GM12874 (cell line): ENCODE data around the gene SH3RF3.

Experiments used
- TF ChIP-seq, protein P1 (sequence below): IDR thresholded peaks from 2 replicates; pipeline ENCODE4 v1.5.1; 2011; ENCODE audit warnings: low read depth, mild to moderate bottlenecking, control low read depth, low read length, moderate library complexity; ENCODE audit not compliant: insufficient read depth

SH3RF3 gene

DNA sequence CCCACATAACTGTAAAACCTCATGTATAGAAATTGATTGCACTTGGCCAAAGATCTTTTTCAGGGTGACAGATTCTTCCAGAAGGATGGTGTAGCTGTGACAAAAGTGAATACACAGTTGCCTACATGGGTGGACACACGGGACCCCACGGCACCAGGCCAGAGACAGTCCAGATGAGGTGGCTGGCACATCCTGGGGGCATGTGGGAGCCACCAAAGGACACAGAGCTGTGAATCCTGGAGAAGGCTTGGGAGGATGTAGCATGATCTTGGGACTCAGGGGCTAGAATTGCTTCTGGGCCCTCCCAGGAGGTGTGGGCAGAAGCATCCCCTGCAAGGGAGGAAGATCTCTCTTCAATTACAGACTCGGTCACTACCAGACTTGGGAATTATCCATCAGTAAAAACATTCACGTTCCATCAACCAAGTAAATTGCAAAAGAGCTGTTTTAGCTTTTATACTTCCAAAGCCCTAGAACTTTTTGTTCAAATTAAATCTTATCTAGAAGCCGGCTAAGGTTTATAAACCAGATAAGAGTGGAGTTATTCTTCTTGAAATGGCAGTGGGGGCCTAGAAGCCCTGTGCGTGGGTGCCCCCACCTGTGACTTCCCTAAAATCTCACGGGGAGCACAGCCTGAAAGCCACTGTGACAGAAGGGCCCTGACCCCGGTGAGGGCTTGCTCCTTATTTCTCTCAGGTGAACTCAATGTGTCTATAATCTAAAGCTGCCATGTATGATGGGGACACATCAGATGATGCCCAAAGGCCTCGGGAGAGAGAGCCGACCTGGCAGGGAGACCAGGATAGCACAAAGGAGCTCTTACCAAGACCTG is 403.1 kb downstream of the SH3RF3 start:
- TF ChIP-seq, protein P1, sequence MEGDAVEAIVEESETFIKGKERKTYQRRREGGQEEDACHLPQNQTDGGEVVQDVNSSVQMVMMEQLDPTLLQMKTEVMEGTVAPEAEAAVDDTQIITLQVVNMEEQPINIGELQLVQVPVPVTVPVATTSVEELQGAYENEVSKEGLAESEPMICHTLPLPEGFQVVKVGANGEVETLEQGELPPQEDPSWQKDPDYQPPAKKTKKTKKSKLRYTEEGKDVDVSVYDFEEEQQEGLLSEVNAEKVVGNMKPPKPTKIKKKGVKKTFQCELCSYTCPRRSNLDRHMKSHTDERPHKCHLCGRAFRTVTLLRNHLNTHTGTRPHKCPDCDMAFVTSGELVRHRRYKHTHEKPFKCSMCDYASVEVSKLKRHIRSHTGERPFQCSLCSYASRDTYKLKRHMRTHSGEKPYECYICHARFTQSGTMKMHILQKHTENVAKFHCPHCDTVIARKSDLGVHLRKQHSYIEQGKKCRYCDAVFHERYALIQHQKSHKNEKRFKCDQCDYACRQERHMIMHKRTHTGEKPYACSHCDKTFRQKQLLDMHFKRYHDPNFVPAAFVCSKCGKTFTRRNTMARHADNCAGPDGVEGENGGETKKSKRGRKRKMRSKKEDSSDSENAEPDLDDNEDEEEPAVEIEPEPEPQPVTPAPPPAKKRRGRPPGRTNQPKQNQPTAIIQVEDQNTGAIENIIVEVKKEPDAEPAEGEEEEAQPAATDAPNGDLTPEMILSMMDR = no peak

DNA sequence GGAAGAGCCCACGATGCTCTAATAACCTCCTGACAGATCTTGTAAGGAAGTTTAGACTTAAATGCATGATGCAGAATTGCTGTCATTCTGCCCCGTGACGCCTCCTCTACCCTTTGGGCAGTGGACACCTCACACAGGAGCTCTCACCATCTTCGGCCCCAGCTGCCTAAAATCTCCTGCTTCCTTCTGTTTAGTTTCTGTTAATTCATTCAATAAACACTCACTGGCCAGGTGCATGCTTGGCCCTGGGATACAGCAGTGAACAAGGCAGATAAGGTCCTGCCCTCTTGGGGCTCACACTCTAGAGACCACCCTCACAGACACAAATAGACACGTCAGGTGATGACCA is 403.7 kb downstream of the SH3RF3 start:
- TF ChIP-seq, protein P1 = no peak

DNA sequence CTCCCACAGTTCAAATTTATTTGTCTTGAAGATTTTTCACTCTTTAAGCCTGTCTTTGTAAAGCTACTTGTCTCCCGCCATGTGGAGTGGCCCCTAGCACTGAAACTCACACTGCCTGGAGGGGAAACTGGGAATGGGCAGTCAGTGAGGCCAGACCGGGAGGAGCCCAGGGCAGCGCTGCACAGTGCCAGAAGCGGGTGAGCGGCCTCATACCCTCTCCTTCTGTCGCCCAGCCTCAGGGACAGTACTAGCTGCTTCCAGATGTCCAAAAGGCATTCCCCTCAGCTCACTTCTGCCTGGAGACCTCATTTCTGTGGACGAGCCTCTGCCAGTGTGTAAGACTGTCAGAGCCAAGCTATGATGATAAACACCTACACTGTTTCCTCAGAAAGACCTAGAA is 404.8 kb downstream of the SH3RF3 start:
- TF ChIP-seq, protein P1 = no peak

DNA sequence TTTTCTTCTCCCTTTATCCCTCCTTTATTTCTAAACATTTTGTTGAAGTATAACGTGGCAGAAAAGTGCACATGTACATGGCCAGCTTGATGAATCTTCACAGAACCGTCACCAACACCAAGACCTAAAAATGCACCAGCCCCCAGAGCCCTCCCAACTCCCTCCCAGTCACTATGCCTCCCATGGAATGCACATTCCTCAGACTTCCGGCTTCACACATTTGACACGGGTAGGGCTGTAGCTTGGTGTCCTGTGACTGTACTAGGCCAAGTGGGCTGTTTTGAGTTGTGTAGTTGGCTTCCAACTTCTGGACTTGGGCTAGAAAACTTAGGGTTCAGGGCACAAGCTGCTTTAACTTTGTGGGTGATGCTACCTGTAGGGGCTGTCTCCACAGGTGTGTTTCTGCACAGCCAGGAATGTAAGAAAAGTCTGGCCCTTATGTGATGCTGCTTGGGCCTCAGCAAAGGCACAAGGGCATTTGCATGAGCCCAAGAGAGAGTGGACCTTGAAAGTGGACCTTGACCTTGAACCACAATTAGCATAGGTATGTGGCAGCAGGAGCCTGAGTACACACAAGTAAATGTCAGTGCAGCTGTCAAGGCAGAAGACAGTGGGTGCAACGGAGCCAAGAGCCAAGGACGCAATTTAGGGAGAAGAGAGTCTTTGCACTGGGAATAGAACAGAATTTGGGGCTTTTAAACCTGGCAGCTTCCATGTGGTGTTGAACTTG is 406.4 kb downstream of the SH3RF3 start:
- TF ChIP-seq, protein P1 = no peak

DNA sequence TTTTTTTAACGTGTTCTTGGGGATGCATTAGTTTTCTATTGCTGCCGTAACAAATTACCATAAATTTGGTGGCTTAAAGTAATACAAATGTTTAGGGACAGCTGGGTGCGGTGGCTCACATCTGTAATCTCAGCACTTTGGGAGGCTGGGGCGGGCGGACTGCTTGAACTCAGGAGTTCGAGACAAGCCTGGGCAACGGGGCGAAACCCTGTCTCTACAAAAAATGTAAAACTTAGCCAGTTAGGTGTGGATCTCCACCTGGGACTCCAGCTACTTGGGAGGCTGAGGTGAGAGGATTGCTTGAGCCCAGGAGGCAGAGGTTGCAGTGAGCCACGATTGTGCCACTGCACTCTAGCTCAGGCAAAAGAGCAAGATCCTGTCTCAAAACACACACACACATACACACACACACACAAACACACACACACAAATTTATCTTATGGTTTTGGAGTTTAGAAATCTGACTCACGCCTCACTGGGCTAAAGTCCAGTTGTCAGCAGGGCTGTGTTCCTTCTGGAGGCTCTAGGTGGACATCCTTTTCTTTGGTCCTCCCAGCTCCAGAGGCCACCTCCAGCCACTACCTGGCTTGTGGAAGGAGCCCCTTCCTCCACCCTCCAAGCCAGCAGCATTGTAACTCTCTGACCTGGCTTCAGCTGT is 408.7 kb downstream of the SH3RF3 start:
- TF ChIP-seq, protein P1 = no peak

DNA sequence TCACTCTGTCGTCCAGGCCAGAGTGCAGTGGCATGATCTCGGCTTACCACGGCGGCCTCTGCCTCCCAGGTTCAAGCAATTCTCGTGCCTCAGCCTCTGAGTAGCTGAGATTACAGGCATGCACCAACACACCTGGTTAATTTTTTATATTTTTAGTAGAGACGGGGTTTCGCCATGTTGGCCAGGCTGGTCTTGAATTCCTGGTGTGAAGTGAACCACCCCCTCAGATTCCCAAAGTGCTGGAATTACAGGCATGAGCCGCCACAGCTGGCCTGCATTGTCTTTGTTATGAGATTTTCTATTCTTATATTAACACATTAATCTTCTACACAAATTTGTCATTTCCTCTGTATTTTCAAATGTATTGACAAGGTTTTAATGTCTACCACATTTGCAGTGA is 409.5 kb downstream of the SH3RF3 start:
- TF ChIP-seq, protein P1 = no peak

DNA sequence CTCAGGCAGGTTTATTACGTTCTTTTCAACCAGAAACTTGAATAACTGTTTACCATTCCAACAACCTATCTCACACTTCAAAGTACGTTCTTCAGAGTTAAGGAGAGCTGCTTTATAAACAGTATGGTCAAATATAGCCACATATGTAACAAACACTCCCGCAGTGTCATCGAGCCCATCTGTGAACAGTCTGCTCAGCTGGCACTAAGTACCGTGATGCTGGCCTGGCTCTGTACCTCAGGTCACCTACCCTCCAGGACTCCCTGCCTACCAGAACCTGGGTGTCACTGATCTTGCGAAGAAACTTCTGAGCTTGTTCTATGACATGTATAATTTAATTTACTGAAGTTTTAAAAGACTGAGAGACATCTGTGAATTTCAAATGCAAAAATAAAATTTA is 413.4 kb downstream of the SH3RF3 start:
- TF ChIP-seq, protein P1 = no peak
